ENCODE results near the gene YLPM1.

DNA sequence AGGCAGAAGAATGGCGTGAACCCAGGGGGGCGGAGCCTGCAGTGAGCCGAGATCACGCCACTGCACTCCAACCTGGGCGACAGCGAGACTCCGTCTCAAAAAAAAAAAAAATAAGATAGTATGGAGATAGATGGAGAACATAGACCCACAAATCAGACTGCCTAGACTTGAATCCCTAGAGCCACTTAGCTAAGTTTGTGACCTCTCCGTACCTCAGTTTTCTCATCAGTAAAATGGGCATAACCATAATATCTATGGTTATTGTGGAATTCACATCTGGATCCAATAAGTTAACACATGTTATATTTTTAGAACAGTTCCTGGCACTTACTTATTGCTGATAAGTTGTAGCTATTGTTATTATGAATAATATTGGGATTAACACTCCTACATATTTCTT lies 105.6 kb downstream of the YLPM1 start:
- no peak for TF ChIP-seq EZH2 (IDR thresholded peaks at IDR 0.05; ENCODE audit: insufficient read depth, poor library complexity, severe bottlenecking)
- TF ChIP-seq EZH2phosphoT487 (IDR thresholded peaks at IDR 0.05; ENCODE audit: insufficient read depth, low read depth) = no peak

Measured in GM23248 (cell line).